ENCODE measurements around the gene CANX.
"Not testable (repeated sequence)": the region's sequence is repeated elsewhere in the genome, so short reads cannot be mapped to it uniquely, and the experiment has no call there.

The CANX gene

DNA sequence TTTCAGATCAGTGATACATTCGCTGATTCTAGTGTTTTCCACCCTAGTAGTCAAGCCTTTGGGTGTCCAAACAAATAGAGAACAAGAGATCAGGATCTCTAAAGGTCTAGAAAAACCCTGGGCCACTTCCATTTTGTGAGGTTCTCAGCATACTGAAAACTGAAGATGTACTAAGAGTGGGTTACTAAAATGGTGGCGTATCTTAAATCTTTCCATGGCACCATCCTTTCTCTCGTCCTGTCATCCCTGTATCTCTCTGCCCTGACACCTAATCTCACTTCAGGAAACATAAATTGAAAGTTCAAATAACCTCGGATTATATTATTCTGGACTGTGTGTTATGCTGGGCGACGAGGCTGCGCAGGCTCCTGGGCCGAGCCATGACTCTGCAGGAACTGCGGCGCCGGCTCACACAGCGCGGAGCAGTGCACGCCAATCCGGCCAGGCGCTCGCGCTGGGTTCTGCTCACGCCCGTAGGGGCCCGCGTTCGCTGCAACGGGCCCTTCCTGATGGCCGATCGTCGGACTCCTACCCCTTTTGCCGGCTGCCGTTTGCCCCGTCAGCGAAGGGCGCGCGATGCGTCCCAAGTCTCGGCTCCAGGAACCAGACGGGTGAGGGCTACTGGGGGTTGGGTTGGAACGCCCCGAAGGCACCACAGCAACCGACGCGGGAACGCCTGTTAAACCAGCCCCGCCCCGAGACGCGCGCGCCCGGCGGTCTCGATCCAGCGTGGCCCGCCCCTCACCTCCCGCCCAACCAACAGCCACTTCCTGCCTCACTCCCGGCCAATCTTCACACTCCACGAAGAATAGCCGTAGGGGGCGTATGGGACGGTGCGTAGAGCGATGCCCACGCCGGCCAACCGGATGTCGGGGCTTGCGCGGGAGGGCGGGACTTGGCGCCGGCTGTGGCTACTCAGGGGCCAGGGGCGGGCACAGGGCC is 503 bp upstream of the CANX start:
- DNase-seq (ENCODE audit: low read depth in 2 of 2), result peak; percentile 96 to 98

DNA sequence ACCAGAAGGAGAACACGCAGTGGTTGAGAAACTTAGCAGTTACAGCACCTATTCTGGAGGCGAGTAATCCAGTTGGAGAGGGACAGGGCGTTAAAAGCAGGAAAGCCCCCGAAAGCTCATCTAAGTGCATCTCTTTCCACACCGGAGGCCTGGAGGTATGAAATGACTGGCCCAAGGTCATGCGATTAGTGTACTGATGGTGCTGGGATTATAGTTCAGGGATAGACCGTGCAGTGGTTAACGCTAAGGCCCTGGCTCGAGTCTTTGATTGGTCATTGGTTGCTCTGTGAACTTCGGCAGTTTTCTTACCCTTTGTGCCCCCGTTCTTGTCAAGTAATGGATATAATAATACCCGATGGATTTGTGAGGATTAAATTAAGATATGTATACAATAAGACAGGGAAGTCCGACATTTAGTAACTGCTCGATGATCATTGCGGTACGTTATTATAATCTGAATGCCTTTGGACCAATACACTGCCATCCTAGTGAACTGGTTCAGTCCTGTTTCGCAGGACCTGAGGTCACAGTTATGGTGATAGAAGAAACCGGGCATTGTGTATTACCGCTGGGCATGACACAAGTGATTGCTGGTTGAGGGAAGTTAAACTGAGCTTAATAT is 960 bp downstream of the CANX start:
- DNase-seq (ENCODE audit: low read depth in 2 of 2), result no peak

DNA sequence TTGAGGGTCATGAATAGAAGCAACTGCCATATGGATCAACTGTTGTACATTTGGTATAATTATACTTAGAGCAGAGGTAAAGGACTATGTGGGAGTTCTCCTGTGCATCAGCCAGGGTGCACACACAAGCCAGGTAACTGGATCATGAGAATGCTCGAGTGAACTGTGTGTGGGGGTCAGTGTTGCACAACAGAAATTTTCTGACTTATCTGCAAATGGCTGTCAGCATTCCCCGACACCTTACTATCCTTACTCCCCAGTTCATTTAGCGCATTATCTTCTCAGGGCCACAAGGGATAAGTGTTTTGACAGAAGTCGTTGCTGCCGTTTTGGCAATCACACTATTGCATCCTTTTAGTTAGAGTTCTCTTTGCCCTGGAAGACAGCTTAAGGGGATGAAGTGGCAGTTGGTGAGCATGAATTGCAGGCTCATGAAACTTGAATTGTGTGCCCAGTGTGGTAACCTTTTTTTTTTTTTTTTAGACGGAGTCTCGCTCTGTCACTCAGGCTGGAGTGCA is 1.7 kb downstream of the CANX start:
- DNase-seq (ENCODE audit: low read depth in 2 of 2), result no peak

DNA sequence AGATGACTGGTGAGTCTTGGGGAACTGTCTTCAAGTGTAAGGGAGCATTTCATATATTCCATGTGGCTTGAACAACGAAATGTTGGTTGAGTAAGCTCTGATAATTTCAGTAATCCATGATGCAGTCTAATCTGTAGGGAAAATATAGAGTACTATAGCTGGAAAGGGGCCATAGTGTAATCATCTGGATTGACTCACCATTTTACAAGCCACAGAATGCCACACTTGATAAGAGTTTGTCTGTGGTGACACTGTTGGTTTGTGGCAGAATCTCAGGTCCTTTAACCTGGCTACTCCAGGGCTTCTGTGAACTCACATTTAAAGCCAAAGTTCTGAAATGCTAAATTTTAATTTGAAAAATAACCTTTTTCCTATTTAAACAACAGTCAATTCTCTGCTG is 17.5 kb downstream of the CANX start:
- DNase-seq (ENCODE audit: low read depth in 2 of 2), result no peak

DNA sequence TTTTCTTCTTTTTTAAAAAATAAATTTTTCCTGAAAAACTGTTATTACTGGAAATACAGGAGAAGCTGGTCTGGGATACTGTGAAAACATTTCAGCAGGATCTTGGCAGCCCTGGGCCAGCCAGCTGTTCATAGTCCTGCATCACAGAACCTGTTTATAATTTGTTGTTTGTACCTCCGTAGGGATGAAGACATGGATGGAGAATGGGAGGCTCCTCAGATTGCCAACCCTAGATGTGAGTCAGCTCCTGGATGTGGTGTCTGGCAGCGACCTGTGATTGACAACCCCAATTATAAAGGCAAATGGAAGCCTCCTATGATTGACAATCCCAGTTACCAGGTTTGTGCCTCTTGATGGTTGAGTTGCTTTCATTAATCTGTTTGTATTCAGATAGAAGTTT is 21.5 kb downstream of the CANX start:
- no peak for DNase-seq (ENCODE audit: low read depth in 2 of 2)

DNA sequence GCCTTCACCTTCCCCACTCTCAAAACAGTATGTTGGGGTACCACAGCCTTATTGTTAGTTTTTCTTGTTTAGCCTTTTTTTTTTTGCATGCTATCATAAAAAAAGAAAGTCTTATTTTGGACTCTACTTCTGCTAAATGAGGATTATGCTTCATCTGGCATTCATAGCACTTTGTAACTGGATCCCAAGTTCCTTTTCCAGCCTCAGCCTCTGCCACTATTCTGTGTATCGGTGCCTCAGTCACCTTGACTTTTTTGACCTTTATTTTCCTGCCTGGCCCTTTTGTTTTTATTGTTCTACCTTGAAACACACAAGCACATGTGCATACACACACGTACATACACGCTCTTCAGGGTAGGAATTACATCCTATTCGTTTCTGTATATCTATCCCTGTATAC is 25.4 kb downstream of the CANX start:
- no peak for DNase-seq (ENCODE audit: low read depth in 2 of 2)

DNA sequence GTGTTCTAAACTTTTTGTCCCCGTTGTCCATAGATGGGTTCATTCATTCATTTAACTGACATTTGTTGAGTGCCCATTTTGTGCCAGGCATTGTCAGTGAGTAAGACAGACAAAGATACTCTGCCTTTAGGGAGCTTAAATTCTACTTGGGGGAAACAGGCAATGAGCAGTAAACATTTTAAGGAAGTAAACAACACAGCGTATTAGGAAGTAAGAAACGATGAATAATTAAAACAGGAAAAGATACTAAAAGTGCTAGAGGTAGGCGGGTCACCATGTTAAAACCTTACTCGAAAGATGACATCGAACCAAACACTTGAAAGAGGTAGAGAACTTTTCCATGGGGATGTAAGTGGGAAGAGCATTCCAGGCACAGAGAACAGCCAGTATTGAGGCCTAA is 28.3 kb downstream of the CANX start:
- no peak for DNase-seq (ENCODE audit: low read depth in 2 of 2)

DNA sequence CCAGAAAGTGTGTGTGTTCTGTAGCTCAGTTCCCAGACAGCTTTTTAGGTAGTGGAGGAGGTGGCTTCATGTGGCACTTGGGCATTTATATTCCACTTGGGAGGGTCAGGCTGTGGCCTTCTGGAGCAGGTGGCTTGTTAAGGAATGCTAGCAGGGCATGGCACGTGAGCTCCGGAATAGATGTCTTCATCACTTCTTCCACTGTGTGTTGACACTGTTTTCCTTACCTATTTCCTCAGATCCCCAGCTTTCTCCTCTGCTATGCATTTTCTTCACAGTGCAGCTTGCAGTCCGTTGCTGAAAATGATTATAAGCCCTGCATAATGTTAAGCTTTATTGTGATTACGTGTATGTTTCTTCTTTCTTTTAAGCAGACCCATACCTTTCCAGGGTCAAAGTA is 30.5 kb downstream of the CANX start:
- no peak for DNase-seq (ENCODE audit: low read depth in 2 of 2)

DNA sequence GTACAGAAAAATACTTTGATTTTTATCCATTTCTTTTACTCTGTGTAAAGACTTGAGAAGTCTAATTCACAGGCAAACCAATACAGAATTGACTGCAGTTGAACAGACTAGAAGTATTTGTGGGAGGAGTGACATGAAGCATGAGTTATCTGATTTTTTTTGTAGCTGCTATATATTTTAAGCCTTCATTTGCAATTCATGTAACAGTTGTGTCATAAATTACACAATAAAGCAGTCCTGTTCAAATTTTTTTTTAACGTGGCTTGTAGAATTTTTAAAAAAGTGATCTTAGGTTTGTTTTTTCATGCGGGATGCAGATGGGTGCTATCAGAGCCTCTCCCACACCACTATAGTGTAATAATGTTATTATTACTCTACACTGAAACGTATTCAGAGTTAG is 31.0 kb downstream of the CANX start:
- DNase-seq (ENCODE audit: low read depth in 2 of 2), result no peak

DNA sequence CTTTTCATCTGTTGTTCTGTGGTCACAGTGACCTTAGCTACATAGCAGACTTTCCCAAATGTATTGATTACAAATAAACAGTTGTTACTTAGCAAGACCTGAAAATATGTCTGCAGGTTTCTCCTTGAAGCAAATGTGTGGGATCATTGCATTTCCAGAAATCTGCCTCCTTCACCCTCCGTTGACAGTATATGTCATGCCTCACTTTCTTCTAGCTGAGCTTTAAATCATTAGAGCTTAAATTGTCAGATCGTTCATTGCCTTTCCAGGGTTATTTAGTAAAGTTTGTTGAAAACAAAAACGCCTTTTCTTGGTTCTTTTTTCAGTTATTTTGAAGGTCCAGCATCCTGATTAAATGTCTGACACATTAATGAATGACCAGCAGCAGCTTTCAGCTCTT is 31.6 kb downstream of the CANX start:
- no peak for DNase-seq (ENCODE audit: low read depth in 2 of 2)

DNA sequence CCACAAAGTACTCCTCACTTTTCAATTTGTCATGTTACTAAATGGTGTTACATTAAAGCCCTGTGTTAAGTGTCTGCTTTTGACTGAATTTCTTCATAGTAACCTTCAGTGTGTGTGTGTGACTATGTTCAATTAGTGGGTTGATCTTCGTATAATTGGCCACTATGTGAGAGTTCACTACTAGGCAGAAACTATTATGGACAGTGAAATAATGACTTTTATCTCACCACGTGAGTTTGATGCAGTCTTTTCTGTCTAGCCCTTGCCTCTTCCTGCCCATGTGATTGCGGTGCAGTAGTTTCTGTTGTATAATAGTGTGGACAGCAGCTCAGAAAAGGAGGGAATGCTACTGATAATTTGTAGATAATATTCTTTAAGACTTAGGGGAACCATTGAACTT is 32.1 kb downstream of the CANX start:
- DNase-seq (ENCODE audit: low read depth in 2 of 2), result no peak

DNA sequence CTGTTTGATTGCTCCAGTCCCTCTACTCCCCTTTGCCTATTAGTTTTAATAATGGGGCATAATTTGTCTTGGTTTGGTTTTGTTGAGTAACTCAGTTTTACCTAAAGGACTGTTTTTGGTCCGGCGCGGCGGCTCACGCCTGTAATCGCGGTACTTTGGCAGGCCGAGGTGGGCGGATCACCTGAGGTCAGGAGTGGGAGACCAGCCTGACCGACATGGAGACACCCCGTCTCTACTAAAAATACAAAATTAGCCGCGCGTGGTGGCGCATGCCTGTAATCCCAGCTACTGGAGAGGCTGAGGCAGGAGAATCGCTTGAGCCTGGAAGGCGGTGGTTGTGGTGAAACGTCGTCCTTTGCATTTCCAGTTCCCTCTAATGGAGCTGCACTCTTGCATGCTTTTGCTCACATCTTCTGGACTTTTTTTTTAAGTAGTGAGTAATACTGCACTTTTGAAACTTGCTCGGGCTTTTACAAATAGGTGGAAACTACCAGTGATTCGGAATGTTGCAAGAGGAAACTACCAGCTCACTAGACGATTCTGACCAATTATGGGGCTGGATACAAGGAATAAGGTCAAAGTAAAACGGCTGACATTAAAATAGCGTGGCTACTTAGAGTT is 33.1 kb downstream of the CANX start:
- no peak for DNase-seq (ENCODE audit: low read depth in 2 of 2)

DNA sequence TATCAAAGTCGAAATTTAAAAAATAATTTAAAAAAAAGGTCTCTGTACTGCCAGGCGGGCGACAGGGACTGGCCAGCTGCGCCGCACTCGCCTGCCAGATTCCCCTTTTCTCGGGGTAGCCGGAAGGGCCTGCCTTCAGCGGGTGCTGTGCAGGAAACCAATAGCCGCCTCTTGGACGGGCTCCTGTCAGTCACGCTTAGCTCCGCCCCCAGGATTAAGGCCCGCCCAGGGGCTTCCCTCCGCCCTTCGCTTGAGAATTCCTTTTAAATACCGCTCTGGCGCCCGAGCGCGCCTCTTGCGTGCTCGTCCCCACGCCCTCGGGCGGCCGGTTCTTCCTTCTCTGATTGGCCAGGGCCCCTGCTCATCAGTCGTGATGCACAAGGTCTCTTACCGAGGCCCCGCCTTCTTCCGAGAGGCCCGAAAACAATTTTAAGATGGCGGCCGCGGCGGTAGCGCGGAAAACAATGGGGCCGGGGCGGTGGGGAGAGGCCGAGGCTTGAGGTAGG is 33.7 kb downstream of the CANX start, which contains the start of gene MAML1:
MAML1 (plus strand) TSS at position 411 of the 506 bp plus-strand sequence. CDS start 291 bp downstream, outside the sequence.
- peak; percentile 98 to 99 for DNase-seq (ENCODE audit: low read depth in 2 of 2)

DNA sequence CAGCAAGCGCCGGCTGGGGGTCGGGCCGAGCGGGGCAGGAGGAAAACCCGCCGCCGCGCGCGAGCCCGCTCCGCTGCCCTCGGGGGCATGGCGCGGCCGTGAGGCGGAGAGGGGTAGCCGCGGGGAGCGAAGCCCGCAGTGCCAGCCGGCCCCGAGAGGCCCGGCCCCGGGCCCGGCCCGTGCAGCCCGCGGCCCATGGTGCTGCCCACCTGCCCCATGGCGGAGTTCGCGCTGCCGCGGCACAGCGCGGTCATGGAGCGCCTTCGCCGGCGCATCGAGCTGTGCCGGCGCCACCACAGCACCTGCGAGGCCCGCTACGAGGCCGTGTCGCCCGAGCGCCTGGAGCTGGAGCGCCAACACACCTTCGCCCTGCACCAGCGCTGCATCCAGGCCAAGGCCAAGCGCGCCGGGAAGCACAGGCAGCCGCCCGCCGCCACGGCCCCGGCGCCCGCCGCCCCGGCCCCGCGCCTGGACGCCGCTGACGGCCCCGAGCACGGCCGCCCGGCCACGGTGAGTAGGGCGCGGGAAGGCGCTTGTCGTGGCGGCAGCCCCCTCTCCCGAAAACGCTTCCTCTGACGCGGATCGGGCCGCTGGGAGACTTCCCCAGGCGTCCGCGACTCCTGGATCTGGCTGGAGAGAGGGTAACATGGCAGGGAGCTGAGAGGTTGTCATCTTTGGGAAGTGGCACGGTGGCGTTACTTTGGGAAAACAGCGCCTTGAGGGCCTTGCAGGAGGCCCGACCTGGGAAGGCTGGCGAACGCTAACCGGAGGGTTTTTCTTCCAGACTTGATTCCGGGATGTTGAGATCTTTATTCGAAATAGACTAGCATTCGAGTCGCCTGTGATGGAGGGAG is 34.4 kb downstream of the CANX start:
- peak in 1 of 2 donors; percentile 2 for DNase-seq (ENCODE audit: low read depth in 2 of 2)

DNA sequence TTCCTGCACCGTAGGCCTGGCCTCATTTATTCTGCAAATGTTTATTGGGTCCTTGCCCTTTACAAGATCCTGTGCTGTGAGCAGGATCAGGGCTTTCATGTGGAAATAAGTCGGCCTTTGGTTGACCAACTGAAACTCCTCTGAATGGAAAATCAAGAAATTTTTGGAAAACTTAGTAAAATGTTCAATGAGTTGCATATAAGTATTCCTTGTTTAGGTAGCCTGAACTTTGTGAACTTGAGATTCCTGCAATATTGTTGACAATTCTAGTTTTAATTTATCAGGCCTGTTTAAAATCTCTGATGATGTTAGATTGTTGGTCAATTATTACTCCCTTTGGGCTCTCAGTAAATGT is 35.0 kb downstream of the CANX start:
- no peak for DNase-seq (ENCODE audit: low read depth in 2 of 2)

DNA sequence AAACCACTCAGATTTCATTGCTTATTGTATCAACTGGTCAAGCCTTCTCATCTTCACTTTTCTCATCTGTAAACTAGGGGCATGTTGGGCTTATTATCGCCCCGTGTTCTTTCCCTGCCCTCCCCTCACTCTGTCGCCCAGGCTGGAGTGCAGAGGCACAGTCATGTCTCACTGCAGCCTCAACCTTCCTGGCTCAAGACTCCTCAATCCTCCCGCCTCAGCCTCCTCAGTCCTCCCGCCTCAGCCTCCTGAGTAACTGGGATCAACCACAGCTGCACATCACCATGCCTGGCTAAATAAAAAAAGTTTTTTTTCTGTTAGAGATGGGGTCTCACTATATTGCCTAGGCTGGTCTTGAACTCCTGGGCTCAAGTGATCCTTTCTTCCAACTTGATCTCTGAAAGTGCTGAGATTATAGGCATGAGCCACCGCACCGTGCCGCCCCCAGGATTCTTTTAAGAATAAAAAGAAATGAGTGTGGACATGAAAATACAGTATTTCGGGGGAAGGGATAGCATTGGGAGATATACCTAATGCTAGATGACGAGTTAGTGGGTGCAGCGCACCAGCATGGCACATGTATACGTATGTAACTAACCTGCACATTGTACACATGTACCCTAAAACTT is 35.9 kb downstream of the CANX start:
- no peak for DNase-seq (ENCODE audit: low read depth in 2 of 2)

DNA sequence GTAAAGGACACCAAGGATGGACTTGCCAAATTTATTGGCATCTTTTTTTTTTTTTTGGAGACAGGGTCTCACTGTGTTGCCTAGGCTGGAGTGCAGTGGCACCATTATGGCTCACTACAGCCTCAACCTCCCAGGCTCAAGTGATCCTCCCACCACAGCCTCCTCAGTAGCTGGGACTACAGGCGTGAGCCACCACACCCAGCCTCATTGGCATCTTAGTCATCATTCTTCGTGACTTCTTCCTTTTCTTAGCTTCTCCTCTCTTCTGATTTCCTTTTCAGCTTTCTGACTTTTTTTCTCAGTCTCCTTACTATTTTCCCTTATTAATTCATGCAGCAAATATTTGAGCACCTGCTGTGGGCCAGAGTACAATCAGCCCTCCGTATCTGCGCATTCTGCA is 40.0 kb downstream of the CANX start:
- no peak for DNase-seq (ENCODE audit: low read depth in 2 of 2)

DNA sequence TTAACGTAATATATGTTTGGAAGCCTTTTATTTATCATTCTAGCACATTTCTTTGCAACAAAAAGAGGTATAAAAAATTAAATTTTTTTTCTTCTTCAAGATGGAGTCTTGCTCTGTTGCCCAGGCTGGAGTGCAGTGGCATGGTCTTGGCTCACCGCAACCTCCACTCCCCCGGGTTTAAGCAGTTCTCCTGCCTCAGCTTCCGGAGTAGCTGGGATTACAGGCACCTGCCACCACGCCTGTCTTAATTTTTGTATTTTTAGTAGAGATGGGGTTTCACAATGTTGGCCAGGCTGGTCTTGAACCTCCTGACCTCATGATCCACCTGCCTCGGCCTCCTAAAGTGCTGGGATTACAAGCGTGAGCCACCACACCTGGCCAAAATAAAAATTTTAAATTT is 45.3 kb downstream of the CANX start:
- not testable (repeated sequence) for DNase-seq (ENCODE audit: low read depth in 2 of 2)

DNA sequence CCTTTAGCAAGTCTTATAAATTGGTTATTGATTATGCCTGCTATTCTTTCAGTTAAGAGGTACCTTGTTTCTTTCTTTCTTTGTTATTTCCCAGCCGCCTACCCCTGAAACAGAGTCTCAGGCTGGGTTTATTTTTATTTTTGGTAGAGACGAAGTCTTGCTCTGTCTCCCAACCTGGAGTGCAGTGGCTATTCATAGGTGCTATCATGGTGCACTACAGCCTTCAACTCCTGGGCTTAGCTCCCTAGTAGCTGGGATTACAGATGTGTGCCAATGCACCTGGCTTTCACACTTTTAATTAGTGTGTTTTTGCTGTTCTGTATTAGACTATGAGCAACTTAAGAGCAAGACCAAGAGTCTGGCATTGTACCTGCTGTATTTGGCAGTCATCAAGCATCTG is 48.1 kb downstream of the CANX start:
- DNase-seq (ENCODE audit: low read depth in 2 of 2), result no peak

DNA sequence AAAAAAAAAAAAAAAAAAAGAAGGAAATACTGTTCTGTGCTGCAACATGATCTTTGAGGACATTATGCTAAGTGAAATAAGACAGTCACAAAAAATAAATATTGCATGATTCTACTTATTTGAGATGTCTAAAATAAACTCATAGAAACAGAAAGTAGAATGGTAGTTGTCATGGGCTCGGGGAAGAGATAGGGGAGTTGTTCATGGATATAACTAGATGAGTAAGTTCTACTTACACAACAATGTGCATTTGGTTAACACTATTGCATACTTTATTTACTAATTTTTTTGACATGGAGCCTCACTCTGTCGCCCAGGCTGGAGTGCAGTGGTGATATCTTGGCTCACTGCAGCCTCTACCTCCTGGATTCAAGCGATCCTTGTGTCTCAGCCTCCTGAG is 49.0 kb downstream of the CANX start:
- no peak for DNase-seq (ENCODE audit: low read depth in 2 of 2)
